Measurements from ENCODE around the gene SLCO2B1.

Gene SLCO2B1

GRCh38 chr11:75230621-75231020 is 79.7 kb downstream of the SLCO2B1 start:
- H2BK12ac ChIP-seq (ENCODE audit: low read length) = no peak overlapping the region
- H2AK5ac ChIP-seq (ENCODE audit: low read depth, low read length) = no peak overlapping the region
- H3K4ac ChIP-seq (ENCODE audit: low read length) = no peak overlapping the region
- H3K27ac ChIP-seq (replicated peaks; ENCODE audit: low read length) = no peak overlapping the region
- no peak overlapping the region for H3K18ac ChIP-seq (ENCODE audit: low read length)
- no peaks in the 10 kb centered on the region for H3K27me3 ChIP-seq (ENCODE audit: control insufficient read depth in 3 of 3, insufficient read depth in 3 of 3, low read depth in 1 of 3, low read length in 3 of 3)
- H3K14ac ChIP-seq (ENCODE audit: low read length) = no peak overlapping the region
- H2AFZ ChIP-seq (ENCODE audit: low read length) = no peak overlapping the region
- no peak overlapping the region for H2BK120ac ChIP-seq (ENCODE audit: low read depth, low read length)
- no peak overlapping the region for H4K91ac ChIP-seq (ENCODE audit: low read depth, low read length, poor library complexity)
- WGBS, 2 donors (ENCODE audit: extremely low coverage in 2 of 2, insufficient read length in 2 of 2, insufficient replicate concordance in 1 of 2) = no CpG with 5 or more reads among the region's 2 CpGs
- no peak overlapping the region for H2BK5ac ChIP-seq (ENCODE audit: low read length)
- DNase-seq (ENCODE audit: low spot score) = no peak
- no peak overlapping the region for H4K8ac ChIP-seq (ENCODE audit: low read depth, low read length)
- H3K9me3 ChIP-seq (replicated peaks in 1 of 2; ENCODE audit: control insufficient read depth in 2 of 2, insufficient read depth in 1 of 2, low read depth in 1 of 2, low read length in 2 of 2) = no peaks in the 10 kb centered on the region
- H3K4me1 ChIP-seq (ENCODE audit: control insufficient read depth in 2 of 2, insufficient read depth in 1 of 2, low read depth in 1 of 2, low read length in 2 of 2) = no peaks in the 10 kb centered on the region
- no peak overlapping the region for H3K9ac ChIP-seq (ENCODE audit: low read depth, low read length, poor library complexity)
- no peak overlapping the region for H3K4me2 ChIP-seq (ENCODE audit: insufficient read depth, low read length, poor library complexity, severe bottlenecking)
- no peak overlapping the region for H3K23ac ChIP-seq (ENCODE audit: low read depth, low read length, poor library complexity)
- no peak overlapping the region for H3K4me3 ChIP-seq (ENCODE audit: low read length in 2 of 2)
- no peak overlapping the region for H2BK15ac ChIP-seq (ENCODE audit: low read length)
- no peaks in the 10 kb centered on the region for H3K79me1 ChIP-seq (ENCODE audit: low read depth, low read length)
- H3K36me3 ChIP-seq (replicated peaks in 1 of 2; ENCODE audit: control insufficient read depth in 2 of 2, insufficient read depth in 2 of 2, low read length in 2 of 2) = no peaks in the 10 kb centered on the region

DNA sequence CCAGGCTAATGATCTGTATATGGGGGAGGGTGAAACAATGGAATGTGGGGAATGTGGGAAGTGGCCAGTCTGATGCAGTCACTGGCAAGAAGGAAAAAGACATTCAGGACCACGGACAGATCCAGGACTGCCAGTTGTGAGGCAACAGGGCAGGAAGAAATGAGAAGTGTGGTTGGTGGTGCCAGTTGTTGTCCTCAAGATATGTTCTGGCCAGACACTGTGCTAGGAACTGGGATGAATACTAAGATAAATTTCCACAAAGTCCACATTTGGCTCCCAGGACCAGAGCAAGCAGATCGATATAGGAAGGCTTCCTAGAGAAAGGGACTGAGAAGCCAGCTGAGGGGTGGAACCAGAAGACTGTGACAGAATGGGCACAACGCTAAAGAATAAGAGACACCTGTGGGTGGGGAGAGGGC is 82.9 kb downstream of the SLCO2B1 start:
- H4K8ac ChIP-seq (ENCODE audit: low read depth, low read length) = no peak overlapping the region
- no peak overlapping the region for H3K23ac ChIP-seq (ENCODE audit: low read depth, low read length, poor library complexity)
- no peak overlapping the region for H3K4ac ChIP-seq (ENCODE audit: low read length)
- no peak overlapping the region for H2AK5ac ChIP-seq (ENCODE audit: low read depth, low read length)
- no peak overlapping the region for H3K9ac ChIP-seq (ENCODE audit: low read depth, low read length, poor library complexity)
- no peaks in the 10 kb centered on the region for H3K36me3 ChIP-seq (replicated peaks in 1 of 2; ENCODE audit: control insufficient read depth in 2 of 2, insufficient read depth in 2 of 2, low read length in 2 of 2)
- H3K4me1 ChIP-seq (ENCODE audit: control insufficient read depth in 2 of 2, insufficient read depth in 1 of 2, low read depth in 1 of 2, low read length in 2 of 2) = peaks cover 0 to 2% of the 10 kb centered on the region in 2 donors
- peak; percentile 87 for DNase-seq (ENCODE audit: low spot score)
- WGBS, 2 donors (ENCODE audit: extremely low coverage in 2 of 2, insufficient read length in 2 of 2, insufficient replicate concordance in 1 of 2) = no CpG with 5 or more reads among the region's 3 CpGs
- no peaks in the 10 kb centered on the region for H3K79me1 ChIP-seq (ENCODE audit: low read depth, low read length)
- no peak overlapping the region for H4K91ac ChIP-seq (ENCODE audit: low read depth, low read length, poor library complexity)
- no peaks in the 10 kb centered on the region for H3K9me3 ChIP-seq (replicated peaks in 1 of 2; ENCODE audit: control insufficient read depth in 2 of 2, insufficient read depth in 1 of 2, low read depth in 1 of 2, low read length in 2 of 2)
- no peak overlapping the region for H3K27ac ChIP-seq (replicated peaks; ENCODE audit: low read length)
- H3K14ac ChIP-seq (ENCODE audit: low read length) = no peak overlapping the region
- no peak overlapping the region for H3K4me3 ChIP-seq (ENCODE audit: low read length in 2 of 2)
- H3K27me3 ChIP-seq (ENCODE audit: control insufficient read depth in 3 of 3, insufficient read depth in 3 of 3, low read depth in 1 of 3, low read length in 3 of 3) = peaks cover 0 to 6% (median under 1%) of the 10 kb centered on the region in 3 experiments
- no peak overlapping the region for H2AFZ ChIP-seq (ENCODE audit: low read length)
- no peak overlapping the region for H2BK120ac ChIP-seq (ENCODE audit: low read depth, low read length)
- H2BK15ac ChIP-seq (ENCODE audit: low read length) = no peak overlapping the region
- H2BK12ac ChIP-seq (ENCODE audit: low read length) = no peak overlapping the region
- no peak overlapping the region for H3K4me2 ChIP-seq (ENCODE audit: insufficient read depth, low read length, poor library complexity, severe bottlenecking)
- no peak overlapping the region for H2BK5ac ChIP-seq (ENCODE audit: low read length)
- no peak overlapping the region for H3K18ac ChIP-seq (ENCODE audit: low read length)

DNA sequence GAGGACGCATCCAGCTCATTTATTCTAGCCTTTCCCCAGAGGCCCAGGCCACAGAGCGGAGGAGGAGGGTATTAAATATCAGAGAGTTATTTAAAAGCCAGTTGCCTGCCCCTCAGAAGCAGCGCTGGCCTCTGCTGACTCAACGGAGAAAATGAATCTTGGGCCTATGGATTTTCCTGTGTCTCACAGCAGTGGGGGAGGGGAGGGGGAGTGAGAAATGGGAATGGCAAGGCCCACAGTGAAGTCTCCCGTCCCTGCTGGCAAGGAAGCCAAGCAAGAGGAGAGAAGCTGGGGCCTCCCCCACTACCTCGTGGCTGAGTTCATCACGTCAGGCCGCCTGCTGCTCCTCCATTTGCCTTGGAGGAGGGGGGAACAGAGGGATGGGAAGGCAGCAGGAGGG is 85.2 kb downstream of the SLCO2B1 start:
- H3K23ac ChIP-seq (ENCODE audit: low read depth, low read length, poor library complexity) = no peak overlapping the region
- H4K8ac ChIP-seq (ENCODE audit: low read depth, low read length) = no peak overlapping the region
- no peak overlapping the region for H2BK12ac ChIP-seq (ENCODE audit: low read length)
- H2BK120ac ChIP-seq (ENCODE audit: low read depth, low read length) = no peak overlapping the region
- no peaks in the 10 kb centered on the region for H3K79me1 ChIP-seq (ENCODE audit: low read depth, low read length)
- H2BK15ac ChIP-seq (ENCODE audit: low read length) = no peak overlapping the region
- DNase-seq (ENCODE audit: low spot score) = no peak
- H3K18ac ChIP-seq (ENCODE audit: low read length) = no peak overlapping the region
- H3K27me3 ChIP-seq (ENCODE audit: control insufficient read depth in 3 of 3, insufficient read depth in 3 of 3, low read depth in 1 of 3, low read length in 3 of 3) = peaks cover 7 to 29% (median 22%) of the 10 kb centered on the region in 3 experiments
- H3K4me1 ChIP-seq (ENCODE audit: control insufficient read depth in 2 of 2, insufficient read depth in 1 of 2, low read depth in 1 of 2, low read length in 2 of 2) = peaks cover 4 to 6% of the 10 kb centered on the region in 2 donors
- H3K14ac ChIP-seq (ENCODE audit: low read length) = no peak overlapping the region
- H2BK5ac ChIP-seq (ENCODE audit: low read length) = no peak overlapping the region
- H3K4me3 ChIP-seq (ENCODE audit: low read length in 2 of 2) = no peak overlapping the region
- H2AFZ ChIP-seq (ENCODE audit: low read length) = no peak overlapping the region
- no peak overlapping the region for H3K4me2 ChIP-seq (ENCODE audit: insufficient read depth, low read length, poor library complexity, severe bottlenecking)
- H3K27ac ChIP-seq (replicated peaks; ENCODE audit: low read length) = no peak overlapping the region
- no CpG with 5 or more reads among the region's 8 CpGs for WGBS, 2 donors (ENCODE audit: extremely low coverage in 2 of 2, insufficient read length in 2 of 2, insufficient replicate concordance in 1 of 2)
- no peak overlapping the region for H3K9ac ChIP-seq (ENCODE audit: low read depth, low read length, poor library complexity)
- no peak overlapping the region for H3K4ac ChIP-seq (ENCODE audit: low read length)
- H3K9me3 ChIP-seq (replicated peaks in 1 of 2; ENCODE audit: control insufficient read depth in 2 of 2, insufficient read depth in 1 of 2, low read depth in 1 of 2, low read length in 2 of 2) = no peaks in the 10 kb centered on the region
- no peaks in the 10 kb centered on the region for H3K36me3 ChIP-seq (replicated peaks in 1 of 2; ENCODE audit: control insufficient read depth in 2 of 2, insufficient read depth in 2 of 2, low read length in 2 of 2)
- no peak overlapping the region for H2AK5ac ChIP-seq (ENCODE audit: low read depth, low read length)
- no peak overlapping the region for H4K91ac ChIP-seq (ENCODE audit: low read depth, low read length, poor library complexity)

DNA sequence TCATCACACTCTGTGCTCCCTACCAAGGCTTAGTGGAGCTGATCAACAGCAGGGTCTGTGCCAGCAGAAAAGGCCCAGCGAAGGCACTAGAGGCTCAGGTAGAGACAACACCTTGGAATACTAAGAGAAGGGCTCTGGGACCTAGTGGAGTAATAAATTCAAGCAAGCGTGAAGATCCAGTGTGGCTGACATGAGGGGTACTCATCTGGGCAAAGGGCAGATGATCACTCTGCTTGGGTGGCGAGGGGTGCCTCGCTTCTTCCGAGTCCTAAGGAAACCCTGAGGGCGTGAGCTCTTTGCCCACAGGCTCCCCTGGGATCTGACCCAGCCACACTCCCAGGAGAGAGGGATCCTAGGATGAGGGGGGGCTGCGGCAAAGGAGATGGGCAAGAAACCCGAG is 86.1 kb downstream of the SLCO2B1 start:
- no peak overlapping the region for H2AFZ ChIP-seq (ENCODE audit: low read length)
- no peak overlapping the region for H3K27ac ChIP-seq (replicated peaks; ENCODE audit: low read length)
- no peak overlapping the region for H3K23ac ChIP-seq (ENCODE audit: low read depth, low read length, poor library complexity)
- no peak overlapping the region for H2AK5ac ChIP-seq (ENCODE audit: low read depth, low read length)
- no peak overlapping the region for H2BK15ac ChIP-seq (ENCODE audit: low read length)
- no peak overlapping the region for H3K4me3 ChIP-seq (ENCODE audit: low read length in 2 of 2)
- no CpG with 5 or more reads among the region's 8 CpGs for WGBS, 2 donors (ENCODE audit: extremely low coverage in 2 of 2, insufficient read length in 2 of 2, insufficient replicate concordance in 1 of 2)
- H4K91ac ChIP-seq (ENCODE audit: low read depth, low read length, poor library complexity) = no peak overlapping the region
- no peak overlapping the region for H2BK12ac ChIP-seq (ENCODE audit: low read length)
- H3K9ac ChIP-seq (ENCODE audit: low read depth, low read length, poor library complexity) = no peak overlapping the region
- H4K8ac ChIP-seq (ENCODE audit: low read depth, low read length) = no peak overlapping the region
- no peaks in the 10 kb centered on the region for H3K36me3 ChIP-seq (replicated peaks in 1 of 2; ENCODE audit: control insufficient read depth in 2 of 2, insufficient read depth in 2 of 2, low read length in 2 of 2)
- H2BK120ac ChIP-seq (ENCODE audit: low read depth, low read length) = no peak overlapping the region
- no peak overlapping the region for H3K14ac ChIP-seq (ENCODE audit: low read length)
- no peak for DNase-seq (ENCODE audit: low spot score)
- peaks cover 4 to 6% of the 10 kb centered on the region in 2 donors for H3K4me1 ChIP-seq (ENCODE audit: control insufficient read depth in 2 of 2, insufficient read depth in 1 of 2, low read depth in 1 of 2, low read length in 2 of 2)
- peaks cover 14 to 34% (median 31%) of the 10 kb centered on the region in 3 experiments for H3K27me3 ChIP-seq (ENCODE audit: control insufficient read depth in 3 of 3, insufficient read depth in 3 of 3, low read depth in 1 of 3, low read length in 3 of 3)
- H3K79me1 ChIP-seq (ENCODE audit: low read depth, low read length) = no peaks in the 10 kb centered on the region
- H3K4me2 ChIP-seq (ENCODE audit: insufficient read depth, low read length, poor library complexity, severe bottlenecking) = no peak overlapping the region
- H2BK5ac ChIP-seq (ENCODE audit: low read length) = no peak overlapping the region
- H3K4ac ChIP-seq (ENCODE audit: low read length) = no peak overlapping the region
- H3K9me3 ChIP-seq (replicated peaks in 1 of 2; ENCODE audit: control insufficient read depth in 2 of 2, insufficient read depth in 1 of 2, low read depth in 1 of 2, low read length in 2 of 2) = no peaks in the 10 kb centered on the region
- no peak overlapping the region for H3K18ac ChIP-seq (ENCODE audit: low read length)

Data from neuronal stem cell (in vitro differentiated cells).